A549 (cell line): ENCODE results near the gene ZNF765. TPM values are rescaled to one million over a fixed set of nuclear protein-coding genes. Genes with fewer than 3 reads are reported as not detected.

Source experiments
- ATAC-seq, 2 experiments: fragments of 200-7000 bp in 1 of 2; fragments of >200 bp in 1 of 2; cut with Nextera tagmentation in 1 of 2; cut with Tn5 transposase in 1 of 2; 3 replicates each; pipeline versions ENCODE4 v1.8.0 to v1.9.1; 2018 to 2020; ENCODE audit warnings: mild to moderate bottlenecking in 1 of 2, moderate library complexity in 1 of 2
- CTCF ChIA-PET: fragments of 300-600 bp; sonication (Branson Sonifier 250); formaldehyde crosslinking; extraction: SDS; loops from one replicate; lab custom pipeline; 2021; ENCODE audit warnings: antibody characterized with exemption, inconsistent platforms; lab: Yijun Ruan, JAX
- POLR2A ChIA-PET: fragments of 350-600 bp; formaldehyde crosslinking; extraction: SDS; loops from one replicate; lab custom pipeline; 2021; ENCODE audit warnings: antibody characterized with exemption, inconsistent platforms; lab: Yijun Ruan, JAX
- DNase-seq, 2 experiments: peaks; one replicate each; pipeline versions ENCODE4 v3.0.0 to v3.0.0-alpha.2; 2011 to 2016; ENCODE audit warnings: low read depth in 1 of 2, low spot score in 1 of 2
- FAIRE-seq: peaks from 2 replicates; lab custom pipeline; 2011; peaks lifted over from hg19 to GRCh38; lab: Jason Lieb, UNC
- H3K27ac ChIP-seq, 2 experiments: fragments of >200 bp; sonication (Bioruptor Twin); formaldehyde crosslinking; 3 replicates each; pipeline ENCODE4 v1.5.1; 2016 to 2017
- H3K4me1 ChIP-seq: fragments of >200 bp; sonication (Bioruptor Twin); formaldehyde crosslinking; 3 replicates; pipeline ENCODE4 v1.6.1; 2016
- H3K4me2 ChIP-seq: fragments of >200 bp; sonication (Bioruptor Twin); formaldehyde crosslinking; 3 replicates; pipeline ENCODE4 v1.6.1; 2016
- H3K4me3 ChIP-seq: fragments of >200 bp; sonication (Bioruptor Twin); formaldehyde crosslinking; 3 replicates; pipeline ENCODE4 v1.5.1; 2016
- H3K9me3 ChIP-seq: fragments of >200 bp; sonication (Bioruptor Twin); formaldehyde crosslinking; 3 replicates; pipeline ENCODE4 v1.6.1; 2016
- BHLHE40 ChIP-seq: IDR thresholded peaks from 2 replicates; pipeline ENCODE4 v1.6.1; 2012; ENCODE audit warnings: low read depth, low read length, inconsistent platforms
- CBX2 ChIP-seq: fragments of 200-600 bp; sonication (generic); IDR thresholded peaks from 2 replicates; pipeline ENCODE4 v1.6.1; 2016; ENCODE audit warnings: low read depth, mild to moderate bottlenecking, borderline replicate concordance
- CBX8 ChIP-seq: fragments of 200-600 bp; sonication (generic); IDR thresholded peaks from 2 replicates; pipeline ENCODE4 v1.6.1; 2016
- CEBPB ChIP-seq, 2 experiments: fragments of >200 bp in 1 of 2; sonication (Bioruptor Twin) in 1 of 2; formaldehyde crosslinking in 1 of 2; IDR thresholded peaks; 2 replicates each; pipeline ENCODE4 v1.6.1; 2012 to 2016
- CHD2 ChIP-seq: fragments of 150-350 bp; IDR thresholded peaks from 2 replicates; pipeline ENCODE4 v1.6.1; 2014; ENCODE audit warnings: low read length; ENCODE audit not compliant: partially characterized antibody
- CHD4 ChIP-seq: fragments of 200-600 bp; sonication (generic); IDR thresholded peaks from 2 replicates; pipeline ENCODE4 v1.6.1; 2016; ENCODE audit warnings: antibody characterized with exemption, mild to moderate bottlenecking, borderline replicate concordance
- EHF ChIP-seq: fragments of 250-450 bp; sonication (Bioruptor Pico); IDR thresholded peaks from 2 replicates; pipeline ENCODE4 v1.5.0; 2020; ENCODE audit warnings: mild to moderate bottlenecking
- EP300 ChIP-seq, 2 experiments: fragments of >200 bp; sonication (Bioruptor Twin); formaldehyde crosslinking; IDR thresholded peaks; 2 replicates in 1 of 2; 3 replicates in 1 of 2; pipeline ENCODE4 v1.6.1; 2016 to 2017
- ESRRA ChIP-seq: fragments of 150-350 bp; IDR thresholded peaks from 2 replicates; pipeline ENCODE4 v1.6.1; 2014; ENCODE audit warnings: mild to moderate bottlenecking, low read length, borderline replicate concordance
- HDAC2 ChIP-seq: fragments of 200-600 bp; sonication (generic); IDR thresholded peaks from 2 replicates; pipeline ENCODE4 v1.6.1; 2016
- HEYL ChIP-seq: fragments of 250-450 bp; sonication (Bioruptor Pico); IDR thresholded peaks from 2 replicates; pipeline ENCODE4 v1.8.0; 2021; ENCODE audit warnings: mild to moderate bottlenecking, moderate library complexity
- HOXA7 ChIP-seq: fragments of 250-450 bp; sonication (Bioruptor Pico); IDR thresholded peaks from 2 replicates; pipeline ENCODE4 v1.5.0; 2020; ENCODE audit warnings: mild to moderate bottlenecking, moderate library complexity
- JUNB ChIP-seq: fragments of >200 bp; sonication (Bioruptor Twin); formaldehyde crosslinking; IDR thresholded peaks from 2 replicates; pipeline ENCODE4 v1.6.1; 2016
- KDM1A ChIP-seq: fragments of 200-600 bp; sonication (generic); IDR thresholded peaks from 2 replicates; pipeline ENCODE4 v1.6.1; 2016; ENCODE audit warnings: low read depth, mild to moderate bottlenecking
- KDM5A ChIP-seq: fragments of 200-600 bp; sonication (generic); IDR thresholded peaks from 2 replicates; pipeline ENCODE4 v1.6.1; 2016; ENCODE audit warnings: antibody characterized with exemption, mild to moderate bottlenecking
- MAFK ChIP-seq: fragments of 450-650 bp; IDR thresholded peaks from 2 replicates; pipeline ENCODE4 v1.6.1; 2014; ENCODE audit not compliant: partially characterized antibody
- NPAS2 ChIP-seq: fragments of 250-450 bp; sonication (Bioruptor Pico); IDR thresholded peaks from 2 replicates; pipeline ENCODE4 v1.8.0; 2022; ENCODE audit warnings: mild to moderate bottlenecking, moderate library complexity, borderline replicate concordance
- POLR2A ChIP-seq: IDR thresholded peaks from 2 replicates; pipeline ENCODE4 v1.6.1; 2012; ENCODE audit warnings: mild to moderate bottlenecking, low read length
- RFX5 ChIP-seq: fragments of 450-650 bp; IDR thresholded peaks from 2 replicates; pipeline ENCODE4 v1.7.1; 2014; ENCODE audit warnings: antibody characterized with exemption, mild to moderate bottlenecking, moderate library complexity
- SMC3 ChIP-seq: fragments of >200 bp; sonication (Bioruptor Twin); formaldehyde crosslinking; IDR thresholded peaks from 3 replicates; pipeline ENCODE4 v1.6.1; 2018; ENCODE audit warnings: inconsistent platforms
- SREBF2 ChIP-seq: fragments of 450-650 bp; IDR thresholded peaks from 2 replicates; pipeline ENCODE4 v1.6.1; 2014; ENCODE audit warnings: mild to moderate bottlenecking, moderate library complexity
- ZNF302 ChIP-seq: fragments of 250-450 bp; sonication (Bioruptor Pico); IDR thresholded peaks from 2 replicates; pipeline ENCODE4 v1.9.0; 2021; ENCODE audit warnings: inconsistent platforms, mild to moderate bottlenecking, moderate library complexity
- ZSCAN20 ChIP-seq: fragments of 250-450 bp; sonication (Bioruptor Pico); IDR thresholded peaks from 2 replicates; pipeline ENCODE4 v1.8.0; 2022; ENCODE audit warnings: mild to moderate bottlenecking, moderate library complexity
- WGBS: methylation state at CpG from one replicate; pipeline ENCODE4 v1.1.6; 2017; ENCODE audit errors: missing lambda C conversion rate; 5-methylcytosine and 5-hydroxymethylcytosine counted together
- polyA plus RNA-seq, 4 experiments: library from polyadenylated mRNA; depleted of rRNA in 3 of 4; stranded (reverse); fragments of >200 nt; fragmentation: RNase III in 1 of 4; extraction: RNeasy Plus Mini Kit Qiagen cat#74134 plus additional on column Dnase treatment in 1 of 4; gene quantifications; 2 replicates in 3 of 4; 3 replicates in 1 of 4; pipeline ENCODE4 v1.2.3, GENCODE V29; 2011 to 2017
- TF ChIP-seq, protein P1 (sequence below): fragments of >200 bp; sonication (Bioruptor Twin); formaldehyde crosslinking; IDR thresholded peaks from 2 replicates; pipeline ENCODE4 v1.6.1; 2016
- TF ChIP-seq, protein P2 (sequence below): IDR thresholded peaks from 2 replicates; pipeline ENCODE4 v1.6.1; 2012
- TF ChIP-seq, protein P3 (sequence below): fragments of 250-450 bp; sonication (Bioruptor Pico); IDR thresholded peaks from 2 replicates; pipeline ENCODE4 v1.5.0; 2021; ENCODE audit warnings: mild to moderate bottlenecking, moderate library complexity, borderline replicate concordance
- TF ChIP-seq, protein P4 (sequence below): fragments of 200-600 bp; sonication (generic); IDR thresholded peaks from 2 replicates; pipeline ENCODE4 v1.6.1; 2016; ENCODE audit warnings: antibody characterized with exemption, mild to moderate bottlenecking, moderate library complexity
- TF ChIP-seq, protein P5 (sequence below): fragments of >200 bp; sonication (Bioruptor Twin); formaldehyde crosslinking; IDR thresholded peaks from 3 replicates; pipeline ENCODE4 v1.6.1; 2016

The ZNF765 gene
- polyA plus RNA-seq, 2 of the 4 experiments (the other 2 are of a cell fraction), result 4.8 to 8.3 TPM

DNA sequence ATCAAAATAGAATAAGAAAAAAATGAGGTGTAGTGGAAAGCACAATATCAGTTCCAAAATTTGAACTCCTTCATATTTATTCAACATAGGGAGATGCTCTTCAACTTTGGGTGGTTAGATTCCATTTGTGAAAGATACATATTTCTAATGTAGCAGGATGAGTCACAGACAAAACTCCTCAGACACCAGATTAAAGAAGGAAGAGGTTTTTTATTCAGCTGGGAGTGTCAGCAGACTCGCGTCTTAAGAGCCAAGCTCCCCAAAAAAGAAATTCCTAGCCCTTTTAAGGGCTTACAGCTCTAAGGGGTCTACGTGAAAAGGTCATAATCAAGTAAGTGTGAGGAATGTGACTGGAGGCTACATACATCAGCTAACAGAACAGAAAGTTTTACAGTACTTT is 6.8 kb upstream of the ZNF765 start:
- 26% methylated on average over 3 of the region's 3 CpGs for WGBS
- ATAC-seq (no peak), FAIRE-seq (no peak)
- Histone ChIP-seq H3K9me3 (peaks cover 87% of the 10 kb centered on the region), H3K4me1 (no peaks in the 10 kb centered on the region), H3K4me3 (no peak overlapping the region), H3K4me2 (no peak overlapping the region)
- ChIA-PET POLR2A (no interaction called here), CTCF (no interaction called here)
- TF ChIP-seq SREBF2, result no peak
- no peak for TF ChIP-seq BHLHE40
- TF ChIP-seq SMC3, result no peak
- no peak for TF ChIP-seq KDM5A
- TF ChIP-seq EHF (CRISPR knock-in tag), result no peak
- no peak for TF ChIP-seq CBX8
- TF ChIP-seq, protein P1, sequence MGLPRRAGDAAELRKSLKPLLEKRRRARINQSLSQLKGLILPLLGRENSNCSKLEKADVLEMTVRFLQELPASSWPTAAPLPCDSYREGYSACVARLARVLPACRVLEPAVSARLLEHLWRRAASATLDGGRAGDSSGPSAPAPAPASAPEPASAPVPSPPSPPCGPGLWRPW, result no peak
- no peak for TF ChIP-seq JUNB
- TF ChIP-seq, all 56 proteins: peak for 0
- no peak for DNase-seq
- H3K27ac ChIP-seq, result no peak overlapping the region

DNA sequence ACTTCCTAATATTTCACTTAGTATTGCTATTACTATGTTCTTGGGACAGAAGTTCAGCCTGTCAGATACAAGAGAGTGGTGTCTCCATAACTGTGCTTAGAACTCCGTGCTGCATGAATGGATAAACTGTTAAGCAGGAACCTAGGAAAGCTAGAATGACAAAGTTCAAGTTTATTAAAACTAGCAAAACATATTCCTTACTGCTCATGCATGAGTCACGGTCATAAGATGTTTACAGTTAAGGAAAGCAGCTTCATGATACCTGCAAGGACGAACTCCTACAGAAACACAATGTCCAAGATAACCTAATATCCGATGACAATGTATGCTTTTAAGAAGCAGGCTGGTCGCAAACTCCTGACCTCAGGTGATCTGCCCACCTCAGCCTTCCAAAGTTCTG is 6.0 kb upstream of the ZNF765 start:
- no peak for DNase-seq
- ChIA-PET CTCF (interaction anchor here (0.6 kb wide), 1 partner anchor 729 kb away, joined by 3 read pairs; no protein-coding TSS in a partner anchor), POLR2A (no interaction called here)
- no peak for FAIRE-seq
- H3K27ac ChIP-seq, result no peak overlapping the region
- TF ChIP-seq NPAS2 (CRISPR knock-in tag) (no peak), KDM5A (no peak), ZSCAN20 (CRISPR knock-in tag) (no peak), HEYL (CRISPR knock-in tag) (no peak), POLR2A (no peak), HOXA7 (CRISPR knock-in tag) (no peak), EP300 (IDR thresholded peaks at IDR 0.05) (no peak), JUNB (no peak)
- TF ChIP-seq, protein P2, sequence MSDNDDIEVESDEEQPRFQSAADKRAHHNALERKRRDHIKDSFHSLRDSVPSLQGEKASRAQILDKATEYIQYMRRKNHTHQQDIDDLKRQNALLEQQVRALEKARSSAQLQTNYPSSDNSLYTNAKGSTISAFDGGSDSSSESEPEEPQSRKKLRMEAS, result no peak
- TF ChIP-seq, all 56 proteins: peak for 0
- no peak overlapping the region for H3K4me2 ChIP-seq
- H3K9me3 ChIP-seq, result peaks cover 86% of the 10 kb centered on the region
- no peak for ATAC-seq
- 17% methylated on average over 5 of the region's 5 CpGs for WGBS
- H3K4me3 ChIP-seq, result no peak overlapping the region
- H3K4me1 ChIP-seq, result no peaks in the 10 kb centered on the region

DNA sequence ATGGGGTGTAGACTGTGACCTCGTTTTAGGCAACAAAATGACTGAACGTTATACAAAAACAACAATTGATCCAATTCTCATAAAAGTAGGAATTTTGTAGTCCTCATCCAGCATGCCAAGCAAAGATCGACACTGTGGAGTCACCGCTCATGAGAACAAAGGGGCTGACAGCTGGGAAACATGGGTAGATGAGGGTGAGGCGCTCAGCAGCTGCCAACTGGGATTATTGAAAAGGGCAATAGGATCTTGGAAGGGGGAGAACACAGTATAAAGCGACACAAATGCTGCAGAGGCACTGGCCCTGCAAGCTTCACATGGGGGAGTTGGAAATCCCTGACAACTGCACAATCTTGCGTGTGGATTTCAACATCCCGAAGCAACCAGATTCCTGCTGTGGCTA is 5.4 kb upstream of the ZNF765 start:
- H3K4me2 ChIP-seq, result no peak overlapping the region
- DNase-seq (no peak), FAIRE-seq (no peak), ATAC-seq (no peak)
- H3K4me1 ChIP-seq, result no peaks in the 10 kb centered on the region
- ChIA-PET CTCF (no interaction called here), POLR2A (no interaction called here)
- 43% methylated on average over 8 of the region's 8 CpGs for WGBS
- TF ChIP-seq ZNF302 (CRISPR knock-in tag) (no peak), CHD4 (no peak), HDAC2 (no peak), KDM1A (no peak), CEBPB (IDR thresholded peaks at IDR 0.05) (no peak), CHD2 (no peak), ESRRA (no peak), CBX2 (no peak), MAFK (no peak), RFX5 (no peak), HEYL (CRISPR knock-in tag) (no peak)
- TF ChIP-seq, protein P3, sequence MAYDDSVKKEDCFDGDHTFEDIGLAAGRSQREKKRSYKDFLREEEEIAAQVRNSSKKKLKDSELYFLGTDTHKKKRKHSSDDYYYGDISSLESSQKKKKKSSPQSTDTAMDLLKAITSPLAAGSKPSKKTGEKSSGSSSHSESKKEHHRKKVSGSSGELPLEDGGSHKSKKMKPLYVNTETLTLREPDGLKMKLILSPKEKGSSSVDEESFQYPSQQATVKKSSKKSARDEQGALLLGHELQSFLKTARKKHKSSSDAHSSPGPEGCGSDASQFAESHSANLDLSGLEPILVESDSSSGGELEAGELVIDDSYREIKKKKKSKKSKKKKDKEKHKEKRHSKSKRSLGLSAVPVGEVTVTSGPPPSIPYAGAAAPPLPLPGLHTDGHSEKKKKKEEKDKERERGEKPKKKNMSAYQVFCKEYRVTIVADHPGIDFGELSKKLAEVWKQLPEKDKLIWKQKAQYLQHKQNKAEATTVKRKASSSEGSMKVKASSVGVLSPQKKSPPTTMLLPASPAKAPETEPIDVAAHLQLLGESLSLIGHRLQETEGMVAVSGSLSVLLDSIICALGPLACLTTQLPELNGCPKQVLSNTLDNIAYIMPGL (CRISPR knock-in tag), result no peak
- TF ChIP-seq, protein P2, result no peak
- TF ChIP-seq, protein P4, sequence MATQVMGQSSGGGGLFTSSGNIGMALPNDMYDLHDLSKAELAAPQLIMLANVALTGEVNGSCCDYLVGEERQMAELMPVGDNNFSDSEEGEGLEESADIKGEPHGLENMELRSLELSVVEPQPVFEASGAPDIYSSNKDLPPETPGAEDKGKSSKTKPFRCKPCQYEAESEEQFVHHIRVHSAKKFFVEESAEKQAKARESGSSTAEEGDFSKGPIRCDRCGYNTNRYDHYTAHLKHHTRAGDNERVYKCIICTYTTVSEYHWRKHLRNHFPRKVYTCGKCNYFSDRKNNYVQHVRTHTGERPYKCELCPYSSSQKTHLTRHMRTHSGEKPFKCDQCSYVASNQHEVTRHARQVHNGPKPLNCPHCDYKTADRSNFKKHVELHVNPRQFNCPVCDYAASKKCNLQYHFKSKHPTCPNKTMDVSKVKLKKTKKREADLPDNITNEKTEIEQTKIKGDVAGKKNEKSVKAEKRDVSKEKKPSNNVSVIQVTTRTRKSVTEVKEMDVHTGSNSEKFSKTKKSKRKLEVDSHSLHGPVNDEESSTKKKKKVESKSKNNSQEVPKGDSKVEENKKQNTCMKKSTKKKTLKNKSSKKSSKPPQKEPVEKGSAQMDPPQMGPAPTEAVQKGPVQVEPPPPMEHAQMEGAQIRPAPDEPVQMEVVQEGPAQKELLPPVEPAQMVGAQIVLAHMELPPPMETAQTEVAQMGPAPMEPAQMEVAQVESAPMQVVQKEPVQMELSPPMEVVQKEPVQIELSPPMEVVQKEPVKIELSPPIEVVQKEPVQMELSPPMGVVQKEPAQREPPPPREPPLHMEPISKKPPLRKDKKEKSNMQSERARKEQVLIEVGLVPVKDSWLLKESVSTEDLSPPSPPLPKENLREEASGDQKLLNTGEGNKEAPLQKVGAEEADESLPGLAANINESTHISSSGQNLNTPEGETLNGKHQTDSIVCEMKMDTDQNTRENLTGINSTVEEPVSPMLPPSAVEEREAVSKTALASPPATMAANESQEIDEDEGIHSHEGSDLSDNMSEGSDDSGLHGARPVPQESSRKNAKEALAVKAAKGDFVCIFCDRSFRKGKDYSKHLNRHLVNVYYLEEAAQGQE, result no peak
- TF ChIP-seq, protein P5, sequence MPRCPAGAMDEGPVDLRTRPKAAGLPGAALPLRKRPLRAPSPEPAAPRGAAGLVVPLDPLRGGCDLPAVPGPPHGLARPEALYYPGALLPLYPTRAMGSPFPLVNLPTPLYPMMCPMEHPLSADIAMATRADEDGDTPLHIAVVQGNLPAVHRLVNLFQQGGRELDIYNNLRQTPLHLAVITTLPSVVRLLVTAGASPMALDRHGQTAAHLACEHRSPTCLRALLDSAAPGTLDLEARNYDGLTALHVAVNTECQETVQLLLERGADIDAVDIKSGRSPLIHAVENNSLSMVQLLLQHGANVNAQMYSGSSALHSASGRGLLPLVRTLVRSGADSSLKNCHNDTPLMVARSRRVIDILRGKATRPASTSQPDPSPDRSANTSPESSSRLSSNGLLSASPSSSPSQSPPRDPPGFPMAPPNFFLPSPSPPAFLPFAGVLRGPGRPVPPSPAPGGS, result no peak
- H3K4me3 ChIP-seq, result no peak overlapping the region
- no peak overlapping the region for H3K27ac ChIP-seq
- peaks cover 86% of the 10 kb centered on the region for H3K9me3 ChIP-seq
